ENCODE data around the gene PRELP.
"Not testable (repeated sequence)": the region's sequence is repeated elsewhere in the genome, so short reads cannot be mapped to it uniquely, and the experiment has no call there.

The PRELP gene

DNA sequence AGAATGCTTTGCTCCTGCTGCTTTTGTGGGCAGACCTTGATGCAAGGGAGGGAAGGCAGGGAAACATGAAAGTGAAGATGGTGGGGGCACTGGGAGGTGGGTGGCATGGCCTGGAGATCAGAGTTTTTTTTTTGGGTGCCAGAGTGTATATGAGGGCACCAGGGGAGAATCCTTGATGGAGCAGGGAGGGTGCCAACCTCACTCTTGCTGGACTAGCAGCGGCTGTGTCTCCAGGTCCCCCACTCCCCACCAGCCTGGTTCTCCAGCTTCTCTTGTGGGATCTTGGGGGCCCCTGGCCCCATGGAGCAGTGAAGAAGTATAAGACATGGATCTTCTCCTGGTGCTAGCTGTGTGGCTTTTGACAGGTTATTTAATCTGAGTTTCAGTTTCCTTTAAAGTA, 13.5 kb upstream of the PRELP start:
- no peak overlapping the region for H3K27ac ChIP-seq

GRCh38 chr1:203462878-203463277, 12.7 kb upstream of the PRELP start:
- TF ChIP-seq CTCF (IDR thresholded peaks at IDR 0.05) = no peak
- TF ChIP-seq ZFX (IDR thresholded peaks at IDR 0.05; ENCODE audit: borderline replicate concordance) = no peak
- H3K27ac ChIP-seq = no peak overlapping the region

More for the DNA sequence above, 13.5 kb upstream of the PRELP start:
- TF ChIP-seq CTCF (IDR thresholded peaks at IDR 0.05) (no peak), ZFX (IDR thresholded peaks at IDR 0.05; ENCODE audit: borderline replicate concordance) (no peak)

- no peak overlapping the region for H3K27ac ChIP-seq
- TF ChIP-seq CTCF (IDR thresholded peaks at IDR 0.05) (no peak), ZFX (IDR thresholded peaks at IDR 0.05; ENCODE audit: borderline replicate concordance) (no peak)
Observed at GRCh38 chr1:203463469-203464062, 12.0 kb upstream of the PRELP start.

- no peak overlapping the region for H3K27ac ChIP-seq
- TF ChIP-seq CTCF (IDR thresholded peaks at IDR 0.05) (no peak), ZFX (IDR thresholded peaks at IDR 0.05; ENCODE audit: borderline replicate concordance) (no peak)
Observed at GRCh38 chr1:203464226-203464625, 11.4 kb upstream of the PRELP start.

GRCh38 chr1:203464743-203465142, 10.9 kb upstream of the PRELP start:
- TF ChIP-seq ZFX (IDR thresholded peaks at IDR 0.05; ENCODE audit: borderline replicate concordance) (no peak), CTCF (IDR thresholded peaks at IDR 0.05) (no peak)
- H3K27ac ChIP-seq = no peak overlapping the region

DNA sequence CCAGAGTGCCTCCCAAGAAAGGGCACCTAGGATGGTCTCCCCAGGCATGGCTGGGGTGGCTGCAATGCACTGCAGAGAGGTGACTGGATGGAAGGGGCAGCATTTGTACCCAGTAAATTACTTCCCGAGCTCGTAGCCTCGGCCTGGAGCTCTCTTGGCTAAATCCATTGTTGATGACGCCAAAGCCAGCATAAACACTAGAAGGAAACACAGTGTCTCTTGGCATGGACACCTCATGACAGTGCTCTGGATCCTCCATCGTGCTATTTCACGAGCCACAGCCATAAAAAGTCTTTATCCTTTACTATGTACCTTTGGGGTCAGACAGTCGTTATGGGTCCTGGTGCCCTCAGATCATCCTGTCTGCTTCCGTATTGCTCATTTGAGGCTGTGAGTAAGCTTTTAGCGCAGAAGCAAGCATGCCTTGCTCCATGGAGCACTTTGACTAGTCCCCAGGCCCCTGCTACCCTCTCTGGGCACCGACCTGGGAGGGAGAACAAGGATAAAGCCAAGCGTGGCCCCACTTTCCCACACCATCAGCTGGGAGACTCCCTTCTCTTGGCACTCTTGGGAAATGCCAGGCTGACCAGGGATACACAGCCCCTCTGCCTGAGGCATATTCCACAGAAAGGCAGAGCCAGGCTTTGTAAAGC, 10.3 kb upstream of the PRELP start:
- no peak overlapping the region for H3K27ac ChIP-seq
- TF ChIP-seq CTCF (IDR thresholded peaks at IDR 0.05) (no peak), ZFX (IDR thresholded peaks at IDR 0.05; ENCODE audit: borderline replicate concordance) (no peak)

DNA sequence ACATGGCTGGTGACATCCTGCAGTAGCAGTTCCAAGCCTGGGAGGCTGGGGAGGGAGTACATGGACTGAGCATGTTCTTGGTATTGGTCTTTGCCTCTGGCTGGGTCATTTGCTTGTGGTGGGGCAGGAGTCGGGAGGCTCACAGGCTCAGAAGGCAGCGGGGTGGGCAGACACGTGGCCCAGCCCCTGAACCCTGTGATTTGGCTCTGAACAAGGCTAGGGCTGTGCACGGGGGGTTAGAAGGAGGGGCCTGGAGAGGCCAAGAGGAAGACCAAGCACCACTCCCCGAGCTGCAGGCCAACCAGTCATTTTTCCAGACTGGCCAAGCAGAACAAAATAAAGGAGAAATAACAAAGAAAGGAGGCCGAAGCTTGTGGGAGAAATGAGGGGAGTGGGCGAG, 9.7 kb upstream of the PRELP start:
- TF ChIP-seq CTCF (IDR thresholded peaks at IDR 0.05) (no peak), ZFX (IDR thresholded peaks at IDR 0.05; ENCODE audit: borderline replicate concordance) (no peak)
- no peak overlapping the region for H3K27ac ChIP-seq

DNA sequence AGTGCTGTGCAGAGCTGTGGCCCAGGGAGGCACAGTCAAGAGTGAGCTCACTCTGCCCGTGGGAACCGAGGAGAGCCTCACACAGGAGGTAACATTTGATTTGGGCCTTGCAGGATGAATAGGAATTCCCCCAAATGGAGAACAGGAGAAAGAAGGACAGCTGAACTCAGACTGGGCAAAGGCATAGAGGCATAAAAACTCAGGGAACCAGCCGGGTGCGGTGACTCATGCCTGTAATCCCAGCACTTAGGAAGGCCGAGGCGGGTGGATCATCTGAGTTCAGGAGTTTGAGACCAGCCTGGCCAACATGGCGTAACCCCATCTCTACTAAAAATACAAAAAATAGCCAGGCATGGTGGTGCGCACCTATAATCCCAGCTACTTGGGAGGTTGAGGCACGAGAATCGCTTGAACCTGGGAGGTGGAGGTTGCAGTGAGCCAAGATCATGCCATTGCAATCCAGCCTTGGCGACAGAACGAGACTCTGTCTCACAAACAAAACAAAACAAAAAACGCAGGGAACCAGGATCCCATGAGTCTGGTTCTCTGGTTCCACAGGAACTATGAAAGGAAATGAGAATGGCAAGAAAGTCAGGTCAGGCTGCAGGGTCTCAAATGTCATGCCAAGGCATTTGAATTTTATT, 8.6 kb upstream of the PRELP start:
- H3K27ac ChIP-seq = not testable (repeated sequence)
